ENCODE results near the gene LCAT. TPM values are rescaled to one million over a fixed set of nuclear protein-coding genes. Genes with fewer than 3 reads are reported as not detected.
A peak's percentile ranks its signal among the peaks of the same experiment; 100 is the strongest.

Gene LCAT
- polyA plus RNA-seq, 2 donors: 6.2 to 22.9 TPM

DNA sequence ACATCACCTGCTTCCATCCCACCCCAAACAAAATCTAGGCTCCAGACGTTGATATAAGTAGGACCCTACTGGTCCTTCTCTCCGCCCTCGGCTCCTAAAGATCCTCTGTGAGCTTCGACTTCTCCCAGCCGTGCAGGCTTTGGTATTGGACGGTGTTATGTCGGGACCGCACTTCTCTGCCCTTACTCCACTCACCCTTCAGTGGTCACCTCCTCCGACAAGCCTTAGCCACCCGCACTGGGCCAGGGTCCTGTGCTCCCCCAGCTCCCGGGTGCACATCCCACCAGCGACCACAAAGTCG lies 8.9 kb downstream of the LCAT start:
- 33 to 37% methylated on average over 13 of the region's 13 CpGs for WGBS, 2 donors

DNA sequence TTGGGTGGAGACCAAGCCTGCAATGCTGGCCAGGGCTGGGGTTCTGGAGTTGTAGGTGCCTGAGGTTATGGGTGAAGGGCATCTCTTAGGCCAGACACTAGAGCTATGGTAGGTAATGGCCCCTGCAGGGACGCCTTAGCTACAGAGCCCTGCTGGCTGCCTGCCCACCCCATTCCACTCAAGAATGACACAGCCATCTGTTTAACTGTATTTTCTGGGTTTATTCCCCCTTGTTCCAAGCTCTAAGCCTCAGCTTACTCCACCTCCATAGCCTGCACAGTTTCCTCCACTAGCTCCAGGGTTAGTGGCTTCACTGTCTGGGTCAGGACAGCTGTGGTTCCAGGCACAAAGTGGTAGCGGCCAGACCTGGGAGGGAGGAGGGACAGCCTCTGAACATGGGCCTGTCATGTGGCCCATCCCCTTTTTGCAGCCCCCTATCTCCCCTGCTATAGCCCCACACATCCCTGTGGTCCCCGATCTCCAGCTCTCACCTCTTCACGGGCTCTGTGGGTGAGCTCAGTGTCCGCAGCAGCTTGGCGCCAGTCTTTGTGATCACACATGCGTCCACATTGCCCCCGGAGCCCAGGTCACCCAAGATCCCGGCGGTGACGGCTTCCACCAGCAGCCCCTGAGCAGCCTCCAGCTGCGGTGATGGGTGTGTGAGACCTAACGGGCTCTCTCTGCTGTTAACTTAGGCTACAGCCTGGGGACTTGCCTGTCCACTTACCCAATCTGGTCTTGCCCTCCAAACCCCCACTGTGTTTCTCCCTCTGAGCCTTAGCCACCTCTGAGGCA lies 9.4 kb downstream of the LCAT start:
- no peaks in the 10 kb centered on the region for H3K27me3 ChIP-seq (ENCODE audit: control insufficient read depth in 1 of 2, insufficient read depth in 2 of 2, low read length in 2 of 2)
- H3K4me1 ChIP-seq (ENCODE audit: control insufficient read depth in 2 of 2, insufficient read depth in 2 of 2, low read length in 1 of 2): peaks cover 3 to 18% of the 10 kb centered on the region in 2 donors
- H3K27ac ChIP-seq (ENCODE audit: low read depth in 2 of 2, low read length in 1 of 2): no peak overlapping the region
- peaks cover 0 to 19% of the 10 kb centered on the region in 2 donors for H3K36me3 ChIP-seq (ENCODE audit: control insufficient read depth in 2 of 2, insufficient read depth in 2 of 2, low read length in 1 of 2)
- no peaks in the 10 kb centered on the region for H3K9me3 ChIP-seq (ENCODE audit: control insufficient read depth in 2 of 2, insufficient read depth in 1 of 2, low read depth in 1 of 2, low read length in 1 of 2)
- H3K4me3 ChIP-seq (ENCODE audit: low read depth in 1 of 2, low read length in 2 of 2): peak overlapping the region; percentile 70 to 95
- WGBS, 2 donors: 63 to 66% methylated on average over 13 of the region's 13 CpGs

More for the DNA sequence above, 8.9 kb downstream of the LCAT start:
- Histone ChIP-seq H3K4me1 (ENCODE audit: control insufficient read depth in 2 of 2, insufficient read depth in 2 of 2, low read length in 1 of 2) (peaks cover 3 to 18% of the 10 kb centered on the region in 2 donors), H3K4me3 (ENCODE audit: low read depth in 1 of 2, low read length in 2 of 2) (peak overlapping the region; percentile 70 to 95), H3K27ac (ENCODE audit: low read depth in 2 of 2, low read length in 1 of 2) (peak overlapping the region in 1 of 2 donors; percentile 24), H3K9me3 (ENCODE audit: control insufficient read depth in 2 of 2, insufficient read depth in 1 of 2, low read depth in 1 of 2, low read length in 1 of 2) (no peaks in the 10 kb centered on the region), H3K36me3 (ENCODE audit: control insufficient read depth in 2 of 2, insufficient read depth in 2 of 2, low read length in 1 of 2) (peaks cover 0 to 19% of the 10 kb centered on the region in 2 donors), H3K27me3 (ENCODE audit: control insufficient read depth in 1 of 2, insufficient read depth in 2 of 2, low read length in 2 of 2) (no peaks in the 10 kb centered on the region)

DNA sequence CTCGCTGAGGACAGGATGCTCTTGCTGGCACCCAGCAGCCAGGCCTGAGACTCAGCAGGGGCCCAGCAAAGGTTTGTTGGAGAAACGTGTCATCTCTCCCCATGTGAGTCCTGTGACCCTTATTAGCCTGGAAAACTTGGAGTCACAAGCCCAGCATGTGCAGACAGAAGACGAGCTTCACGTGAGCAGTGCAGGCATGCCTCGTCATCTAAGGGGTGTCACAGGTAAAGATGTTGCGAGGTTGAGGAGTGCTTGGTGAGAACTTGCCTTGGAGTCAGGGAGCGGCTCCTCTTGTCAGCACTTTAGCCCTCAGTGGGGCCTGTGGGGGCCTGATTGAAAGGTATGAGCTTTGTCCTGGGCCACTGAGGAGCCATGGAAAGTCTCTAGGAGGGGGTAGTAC lies 10.1 kb downstream of the LCAT start:
- Histone ChIP-seq H3K36me3 (ENCODE audit: control insufficient read depth in 2 of 2, insufficient read depth in 2 of 2, low read length in 1 of 2) (peaks cover 0 to 20% of the 10 kb centered on the region in 2 donors), H3K4me1 (ENCODE audit: control insufficient read depth in 2 of 2, insufficient read depth in 2 of 2, low read length in 1 of 2) (peaks cover 3 to 18% of the 10 kb centered on the region in 2 donors)
- 50 to 68% methylated on average over 7 of the region's 7 CpGs for WGBS, 2 donors

DNA sequence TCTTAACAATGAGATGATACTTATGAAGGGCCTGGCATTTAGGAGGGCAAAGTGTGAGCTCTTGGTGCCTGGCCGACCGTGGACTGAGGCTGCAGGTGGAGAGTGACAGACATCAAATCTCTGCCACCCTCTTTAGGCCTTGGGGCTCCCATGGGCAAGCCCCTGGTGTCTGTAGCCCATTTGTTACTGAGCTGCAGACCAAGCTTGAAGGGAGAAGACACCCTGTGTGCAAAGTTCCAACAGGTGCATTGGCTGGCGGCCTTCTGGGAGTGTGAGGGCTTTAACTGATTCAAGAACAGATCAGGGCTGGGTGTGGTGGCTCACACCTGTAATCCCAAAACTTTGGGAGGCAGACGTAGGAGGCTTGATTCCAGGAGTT lies 11.5 kb downstream of the LCAT start:
- H3K36me3 ChIP-seq (ENCODE audit: control insufficient read depth in 2 of 2, insufficient read depth in 2 of 2, low read length in 1 of 2): peaks cover 3 to 28% of the 10 kb centered on the region in 2 donors
- no peaks in the 10 kb centered on the region for H3K9me3 ChIP-seq (ENCODE audit: control insufficient read depth in 2 of 2, insufficient read depth in 1 of 2, low read depth in 1 of 2, low read length in 1 of 2)
- no peaks in the 10 kb centered on the region for H3K27me3 ChIP-seq (ENCODE audit: control insufficient read depth in 1 of 2, insufficient read depth in 2 of 2, low read length in 2 of 2)
- H3K4me1 ChIP-seq (ENCODE audit: control insufficient read depth in 2 of 2, insufficient read depth in 2 of 2, low read length in 1 of 2): peaks cover 3 to 18% of the 10 kb centered on the region in 2 donors
- 84 to 90% methylated on average over 4 of the region's 4 CpGs for WGBS, 2 donors
- no peak overlapping the region for H3K27ac ChIP-seq (ENCODE audit: low read depth in 2 of 2, low read length in 1 of 2)
- H3K4me3 ChIP-seq (ENCODE audit: low read depth in 1 of 2, low read length in 2 of 2): no peak overlapping the region

More for the DNA sequence above, 10.1 kb downstream of the LCAT start:
- H3K27ac ChIP-seq (ENCODE audit: low read depth in 2 of 2, low read length in 1 of 2): no peak overlapping the region
- H3K27me3 ChIP-seq (ENCODE audit: control insufficient read depth in 1 of 2, insufficient read depth in 2 of 2, low read length in 2 of 2): no peaks in the 10 kb centered on the region
- no peaks in the 10 kb centered on the region for H3K9me3 ChIP-seq (ENCODE audit: control insufficient read depth in 2 of 2, insufficient read depth in 1 of 2, low read depth in 1 of 2, low read length in 1 of 2)
- H3K4me3 ChIP-seq (ENCODE audit: low read depth in 1 of 2, low read length in 2 of 2): no peak overlapping the region

DNA sequence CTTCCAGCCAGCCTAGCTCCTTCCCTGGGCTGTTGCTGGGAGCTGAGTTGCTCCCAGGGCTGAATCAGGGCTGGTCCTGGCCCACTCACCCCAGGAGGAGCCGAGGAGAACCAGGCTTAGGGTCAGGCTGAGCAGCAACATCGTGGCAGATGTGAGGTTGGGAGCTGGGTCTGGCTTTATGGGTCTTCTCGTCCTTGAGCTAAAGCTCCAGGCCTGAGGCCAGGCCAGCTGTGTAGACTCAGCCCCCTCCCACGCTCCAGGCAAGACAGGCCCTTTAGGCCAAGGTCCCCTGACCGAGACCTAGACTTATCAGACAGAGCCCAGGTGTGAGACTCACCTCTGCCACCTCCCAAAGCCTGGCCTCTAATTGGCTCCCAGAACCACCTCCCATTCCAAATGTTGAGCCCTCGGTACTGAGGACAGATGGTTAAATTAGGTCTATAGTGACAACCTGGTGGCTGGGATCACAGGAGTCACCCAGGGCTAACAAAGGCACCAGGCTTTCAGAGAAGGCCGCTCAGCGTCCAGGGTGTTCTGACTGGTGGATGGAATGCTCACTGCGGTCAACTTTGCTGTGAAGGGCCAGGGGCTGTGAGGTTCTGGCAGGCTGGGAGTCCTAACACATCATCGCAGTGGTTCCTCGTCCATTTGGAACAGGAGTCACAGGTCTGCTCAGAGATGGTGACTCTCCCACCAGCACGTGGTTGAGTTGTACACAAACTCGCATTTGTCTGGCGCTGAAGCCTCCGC lies 12.0 kb downstream of the LCAT start, which contains the start of gene CTRL:
CTRL (minus strand) TSS at position 151 of the 750 bp plus-strand sequence; CDS start at position 141, 10 bp downstream.
- Histone ChIP-seq H3K36me3 (ENCODE audit: control insufficient read depth in 2 of 2, insufficient read depth in 2 of 2, low read length in 1 of 2) (peaks cover 3 to 33% of the 10 kb centered on the region in 2 donors), H3K4me3 (ENCODE audit: low read depth in 1 of 2, low read length in 2 of 2) (no peak within 1 kb of the TSS), H3K27ac (ENCODE audit: low read depth in 2 of 2, low read length in 1 of 2) (no peak within 1 kb of the TSS), H3K27me3 (ENCODE audit: control insufficient read depth in 1 of 2, insufficient read depth in 2 of 2, low read length in 2 of 2) (no peaks in the 10 kb centered on the region), H3K9me3 (ENCODE audit: control insufficient read depth in 2 of 2, insufficient read depth in 1 of 2, low read depth in 1 of 2, low read length in 1 of 2) (no peaks in the 10 kb centered on the region), H3K4me1 (ENCODE audit: control insufficient read depth in 2 of 2, insufficient read depth in 2 of 2, low read length in 1 of 2) (peaks cover 3 to 13% of the 10 kb centered on the region in 2 donors)
- WGBS, 2 donors: 77 to 84% methylated on average over 15 of the region's 15 CpGs

DNA sequence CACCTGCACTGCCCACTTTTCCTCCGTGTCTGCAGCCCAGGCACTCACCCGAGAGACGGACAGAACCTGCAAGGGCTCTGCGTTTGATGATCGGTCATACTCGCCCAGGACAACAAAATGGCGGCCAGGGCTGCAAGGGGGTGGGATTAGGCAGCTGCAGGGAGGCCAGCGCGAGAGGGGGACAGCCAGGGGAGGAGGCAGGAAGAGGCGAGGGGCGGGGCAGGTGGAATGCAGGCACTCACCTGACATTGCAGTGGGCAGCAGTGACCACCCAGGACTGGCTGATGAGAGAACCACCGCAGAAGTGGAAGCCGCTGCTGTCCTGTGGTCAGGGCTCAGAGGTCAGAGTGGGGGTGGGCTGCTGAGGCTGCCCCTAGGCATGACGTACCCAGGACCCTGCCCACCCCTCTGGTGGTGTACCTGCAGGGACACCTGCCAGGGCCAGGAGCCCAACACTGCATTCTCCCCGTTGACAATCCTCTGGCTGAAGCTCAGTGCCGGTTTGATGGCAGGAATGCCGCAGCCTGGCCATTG lies 13.2 kb downstream of the LCAT start:
- WGBS, 2 donors: 90 to 93% methylated on average over 17 of the region's 17 CpGs
- Histone ChIP-seq H3K27me3 (ENCODE audit: control insufficient read depth in 1 of 2, insufficient read depth in 2 of 2, low read length in 2 of 2) (no peaks in the 10 kb centered on the region), H3K36me3 (ENCODE audit: control insufficient read depth in 2 of 2, insufficient read depth in 2 of 2, low read length in 1 of 2) (peaks cover 3 to 33% of the 10 kb centered on the region in 2 donors), H3K4me3 (ENCODE audit: low read depth in 1 of 2, low read length in 2 of 2) (no peak overlapping the region), H3K9me3 (ENCODE audit: control insufficient read depth in 2 of 2, insufficient read depth in 1 of 2, low read depth in 1 of 2, low read length in 1 of 2) (no peaks in the 10 kb centered on the region), H3K27ac (ENCODE audit: low read depth in 2 of 2, low read length in 1 of 2) (no peak overlapping the region), H3K4me1 (ENCODE audit: control insufficient read depth in 2 of 2, insufficient read depth in 2 of 2, low read length in 1 of 2) (peaks cover 3 to 13% of the 10 kb centered on the region in 2 donors)

DNA sequence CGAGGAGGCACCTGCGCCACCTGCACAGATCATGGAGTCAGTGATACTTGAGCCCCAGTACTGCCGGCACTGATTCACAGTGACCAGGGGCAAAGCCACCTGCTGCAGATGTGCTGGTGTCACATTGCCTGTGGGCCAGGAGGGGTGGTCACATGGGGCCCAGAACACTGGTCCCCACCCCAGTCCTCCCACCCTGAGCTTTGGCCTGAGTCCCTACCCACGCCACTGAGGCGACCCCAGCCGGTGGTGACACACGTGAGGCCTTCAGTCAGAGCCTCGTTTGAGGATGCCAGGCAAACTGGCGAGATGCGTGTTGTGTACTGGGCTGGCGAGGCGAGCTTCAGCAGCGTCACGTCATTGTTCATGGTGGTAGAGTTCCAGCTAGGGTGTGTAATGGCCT lies 13.7 kb downstream of the LCAT start:
- Histone ChIP-seq H3K27me3 (ENCODE audit: control insufficient read depth in 1 of 2, insufficient read depth in 2 of 2, low read length in 2 of 2) (no peaks in the 10 kb centered on the region), H3K4me3 (ENCODE audit: low read depth in 1 of 2, low read length in 2 of 2) (no peak overlapping the region), H3K36me3 (ENCODE audit: control insufficient read depth in 2 of 2, insufficient read depth in 2 of 2, low read length in 1 of 2) (peaks cover 3 to 33% of the 10 kb centered on the region in 2 donors), H3K4me1 (ENCODE audit: control insufficient read depth in 2 of 2, insufficient read depth in 2 of 2, low read length in 1 of 2) (peaks cover 3 to 10% of the 10 kb centered on the region in 2 donors), H3K9me3 (ENCODE audit: control insufficient read depth in 2 of 2, insufficient read depth in 1 of 2, low read depth in 1 of 2, low read length in 1 of 2) (no peaks in the 10 kb centered on the region), H3K27ac (ENCODE audit: low read depth in 2 of 2, low read length in 1 of 2) (no peak overlapping the region)
- WGBS, 2 donors: 79 to 90% methylated on average over 14 of the region's 14 CpGs

DNA sequence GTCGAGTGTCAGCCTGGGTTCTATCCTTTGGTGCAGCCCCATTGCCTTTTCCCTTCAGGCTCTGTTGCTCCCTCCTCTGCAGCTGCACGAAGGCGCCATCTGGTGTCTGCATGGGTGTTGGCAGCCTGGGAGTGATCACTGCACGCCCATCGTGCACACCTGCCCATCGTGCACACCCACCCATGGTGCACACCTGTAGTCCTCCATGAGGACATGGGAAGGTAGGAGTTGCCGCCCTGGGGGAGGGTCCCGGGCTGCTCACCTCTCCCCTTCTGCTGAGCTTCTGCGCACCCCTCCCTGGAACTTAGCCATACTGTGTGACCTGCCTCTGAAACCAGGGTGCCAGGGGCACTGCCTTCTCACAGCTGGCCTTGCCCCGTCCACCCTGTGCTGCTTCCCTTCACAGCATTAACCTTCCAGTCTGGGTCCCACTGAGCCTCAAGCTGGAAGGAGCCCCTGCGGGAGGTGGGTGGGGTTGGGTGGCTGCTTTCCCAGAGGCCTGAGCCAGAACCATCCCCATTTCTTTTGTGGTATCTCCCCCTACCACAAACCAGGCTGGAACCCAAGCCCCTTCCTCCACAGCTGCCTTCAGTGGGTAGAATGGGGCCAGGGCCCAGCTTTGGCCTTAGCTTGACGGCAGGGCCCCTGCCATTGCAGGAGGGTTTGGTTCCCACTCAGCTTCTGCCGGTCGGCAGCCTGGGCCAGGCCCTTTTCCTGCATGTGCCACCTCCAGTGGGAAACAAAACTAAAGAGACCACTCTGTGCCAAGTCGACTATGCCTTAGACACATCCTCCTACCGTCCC lies 15.2 kb downstream of the LCAT start:
- 44 to 48% methylated on average over 16 of the region's 16 CpGs for WGBS, 2 donors
- no peaks in the 10 kb centered on the region for H3K27me3 ChIP-seq (ENCODE audit: control insufficient read depth in 1 of 2, insufficient read depth in 2 of 2, low read length in 2 of 2)
- H3K27ac ChIP-seq (ENCODE audit: low read depth in 2 of 2, low read length in 1 of 2): no peak overlapping the region
- H3K4me1 ChIP-seq (ENCODE audit: control insufficient read depth in 2 of 2, insufficient read depth in 2 of 2, low read length in 1 of 2): peaks cover 0 to under 1% of the 10 kb centered on the region in 2 donors
- no peaks in the 10 kb centered on the region for H3K9me3 ChIP-seq (ENCODE audit: control insufficient read depth in 2 of 2, insufficient read depth in 1 of 2, low read depth in 1 of 2, low read length in 1 of 2)
- H3K4me3 ChIP-seq (ENCODE audit: low read depth in 1 of 2, low read length in 2 of 2): no peak overlapping the region
- peaks cover 3 to 30% of the 10 kb centered on the region in 2 donors for H3K36me3 ChIP-seq (ENCODE audit: control insufficient read depth in 2 of 2, insufficient read depth in 2 of 2, low read length in 1 of 2)

DNA sequence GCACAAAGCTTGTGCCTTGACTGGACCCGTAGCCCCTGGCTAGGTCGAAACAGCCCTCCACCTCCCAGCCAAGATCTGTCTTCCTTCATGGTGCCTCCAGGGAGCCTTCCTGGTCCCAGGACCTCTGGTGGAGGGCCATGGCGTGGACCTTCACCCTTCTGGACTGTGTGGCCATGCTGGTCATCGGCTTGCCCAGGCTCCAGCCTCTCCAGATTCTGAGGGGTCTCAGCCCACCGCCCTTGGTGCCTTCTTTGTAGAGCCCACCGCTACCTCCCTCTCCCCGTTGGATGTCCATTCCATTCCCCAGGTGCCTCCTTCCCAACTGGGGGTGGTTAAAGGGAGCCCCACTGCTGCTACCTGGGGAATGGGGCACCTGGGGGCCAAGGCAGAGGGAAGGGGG lies 15.8 kb downstream of the LCAT start:
- H3K4me1 ChIP-seq (ENCODE audit: control insufficient read depth in 2 of 2, insufficient read depth in 2 of 2, low read length in 1 of 2): peaks cover 0 to 3% of the 10 kb centered on the region in 2 donors
- H3K27ac ChIP-seq (ENCODE audit: low read depth in 2 of 2, low read length in 1 of 2): no peak overlapping the region
- no peaks in the 10 kb centered on the region for H3K9me3 ChIP-seq (ENCODE audit: control insufficient read depth in 2 of 2, insufficient read depth in 1 of 2, low read depth in 1 of 2, low read length in 1 of 2)
- H3K4me3 ChIP-seq (ENCODE audit: low read depth in 1 of 2, low read length in 2 of 2): no peak overlapping the region
- H3K36me3 ChIP-seq (ENCODE audit: control insufficient read depth in 2 of 2, insufficient read depth in 2 of 2, low read length in 1 of 2): peaks cover 3 to 28% of the 10 kb centered on the region in 2 donors
- 72 to 74% methylated on average over 7 of the region's 7 CpGs for WGBS, 2 donors
- no peaks in the 10 kb centered on the region for H3K27me3 ChIP-seq (ENCODE audit: control insufficient read depth in 1 of 2, insufficient read depth in 2 of 2, low read length in 2 of 2)
